ES-I3 (cell line): ENCODE data around the gene ACOXL.

Experiments
- H3K36me3 ChIP-seq: 2 replicates; pipeline ENCODE4 v1.6.1; 2013; ENCODE audit warnings: mild to moderate bottlenecking, low read length, control low read depth, moderate library complexity; ENCODE audit not compliant: insufficient read depth
- H3K4me1 ChIP-seq: 2 replicates; pipeline ENCODE4 v1.6.1; 2013; ENCODE audit warnings: mild to moderate bottlenecking, control low read depth, low read length; ENCODE audit not compliant: insufficient read depth
- H3K9ac ChIP-seq: 2 replicates; pipeline ENCODE4 v1.6.1; 2013; ENCODE audit warnings: low read depth, mild to moderate bottlenecking, low read length, moderate library complexity
- H3K9me3 ChIP-seq: 2 replicates; pipeline ENCODE4 v1.6.1; 2013; ENCODE audit warnings: mild to moderate bottlenecking, low read length, moderate library complexity; ENCODE audit not compliant: control insufficient read depth, insufficient read depth

Gene ACOXL

GRCh38 chr2:110997331-110998045 is 265.1 kb downstream of the ACOXL start:
- Histone ChIP-seq H3K4me1 (no peaks in the 10 kb centered on the region), H3K9me3 (no peaks in the 10 kb centered on the region), H3K36me3 (no peaks in the 10 kb centered on the region), H3K9ac (no peak overlapping the region)

GRCh38 chr2:110998311-110998710 is 265.9 kb downstream of the ACOXL start:
- H3K36me3 ChIP-seq = no peaks in the 10 kb centered on the region
- H3K9me3 ChIP-seq = no peaks in the 10 kb centered on the region
- H3K4me1 ChIP-seq = no peaks in the 10 kb centered on the region
- no peak overlapping the region for H3K9ac ChIP-seq

GRCh38 chr2:110999626-111000025 is 267.3 kb downstream of the ACOXL start:
- Histone ChIP-seq H3K36me3 (no peaks in the 10 kb centered on the region), H3K4me1 (no peaks in the 10 kb centered on the region), H3K9me3 (no peaks in the 10 kb centered on the region), H3K9ac (no peak overlapping the region)

GRCh38 chr2:111005307-111005706 is 272.9 kb downstream of the ACOXL start:
- no peaks in the 10 kb centered on the region for H3K36me3 ChIP-seq
- no peak overlapping the region for H3K9ac ChIP-seq
- no peaks in the 10 kb centered on the region for H3K9me3 ChIP-seq
- no peaks in the 10 kb centered on the region for H3K4me1 ChIP-seq

- H3K9me3 ChIP-seq = no peaks in the 10 kb centered on the region
- H3K9ac ChIP-seq = no peak overlapping the region
- H3K36me3 ChIP-seq = no peaks in the 10 kb centered on the region
- no peaks in the 10 kb centered on the region for H3K4me1 ChIP-seq
Measured at GRCh38 chr2:111005821-111006220, 273.4 kb downstream of the ACOXL start.

- no peaks in the 10 kb centered on the region for H3K4me1 ChIP-seq
- no peak overlapping the region for H3K9ac ChIP-seq
- no peaks in the 10 kb centered on the region for H3K36me3 ChIP-seq
Measured at GRCh38 chr2:111007757-111008688, 275.6 kb downstream of the ACOXL start.

GRCh38 chr2:111011218-111011617 is 278.8 kb downstream of the ACOXL start:
- no peaks in the 10 kb centered on the region for H3K4me1 ChIP-seq

More at GRCh38 chr2:111007757-111008688, 275.6 kb downstream of the ACOXL start:
- no peaks in the 10 kb centered on the region for H3K9me3 ChIP-seq

GRCh38 chr2:111015283-111015995 is 283.1 kb downstream of the ACOXL start:
- Histone ChIP-seq H3K36me3 (no peaks in the 10 kb centered on the region), H3K9ac (no peak overlapping the region), H3K9me3 (peaks cover 2% of the 10 kb centered on the region; the same call in 1 of the 2 replicates), H3K4me1 (no peaks in the 10 kb centered on the region)

More at GRCh38 chr2:111011218-111011617, 278.8 kb downstream of the ACOXL start:
- no peaks in the 10 kb centered on the region for H3K36me3 ChIP-seq
- H3K9ac ChIP-seq = no peak overlapping the region
- peaks cover 2% of the 10 kb centered on the region; the same call in 1 of the 2 replicates for H3K9me3 ChIP-seq

- no peaks in the 10 kb centered on the region for H3K36me3 ChIP-seq
- H3K9me3 ChIP-seq = peaks cover 2% of the 10 kb centered on the region; the same call in 1 of the 2 replicates
- no peak overlapping the region for H3K9ac ChIP-seq
- H3K4me1 ChIP-seq = no peaks in the 10 kb centered on the region
Measured at GRCh38 chr2:111017034-111017622, 284.8 kb downstream of the ACOXL start.

GRCh38 chr2:111017909-111018308 is 285.5 kb downstream of the ACOXL start:
- no peaks in the 10 kb centered on the region for H3K36me3 ChIP-seq
- no peaks in the 10 kb centered on the region for H3K4me1 ChIP-seq
- H3K9ac ChIP-seq = no peak overlapping the region
- peaks cover 2% of the 10 kb centered on the region; the same call in 1 of the 2 replicates for H3K9me3 ChIP-seq

GRCh38 chr2:111019381-111019780 is 287.0 kb downstream of the ACOXL start:
- Histone ChIP-seq H3K9ac (no peak overlapping the region), H3K9me3 (peaks cover 2% of the 10 kb centered on the region; the same call in 1 of the 2 replicates), H3K36me3 (no peaks in the 10 kb centered on the region), H3K4me1 (no peaks in the 10 kb centered on the region)

GRCh38 chr2:111022633-111023032 is 290.3 kb downstream of the ACOXL start:
- H3K9ac ChIP-seq = no peak overlapping the region
- no peaks in the 10 kb centered on the region for H3K4me1 ChIP-seq

GRCh38 chr2:111024496-111024895 is 292.1 kb downstream of the ACOXL start:
- Histone ChIP-seq H3K4me1 (peaks cover 6% of the 10 kb centered on the region; the same call in 1 of the 2 replicates), H3K36me3 (no peaks in the 10 kb centered on the region), H3K9me3 (no peaks in the 10 kb centered on the region), H3K9ac (no peak overlapping the region)

More at GRCh38 chr2:111022633-111023032, 290.3 kb downstream of the ACOXL start:
- no peaks in the 10 kb centered on the region for H3K36me3 ChIP-seq
- no peaks in the 10 kb centered on the region for H3K9me3 ChIP-seq

GRCh38 chr2:111025288-111025687 is 292.9 kb downstream of the ACOXL start:
- Histone ChIP-seq H3K9ac (no peak overlapping the region), H3K36me3 (no peaks in the 10 kb centered on the region), H3K9me3 (no peaks in the 10 kb centered on the region), H3K4me1 (peaks cover 12% of the 10 kb centered on the region)
